ENCODE data around the gene SKI. TPM values are rescaled to one million over a fixed set of nuclear protein-coding genes. Genes with fewer than 3 reads are reported as not detected.

The SKI gene
- total RNA-seq, 1 experiment from 2014 or later: 28.3 TPM

- H2AFZ ChIP-seq (ENCODE audit: low read length): no peak overlapping the region
- H3K79me2 ChIP-seq (ENCODE audit: low read length): peaks cover 100% of the 10 kb centered on the region
- CTCF ChIA-PET: interaction anchor here (0.6 to 0.7 kb wide), 2 partner anchors 43 to 147 kb away, joined by 3 read pairs; no protein-coding TSS in a partner anchor
- no peaks in the 10 kb centered on the region for H3K27me3 ChIP-seq (ENCODE audit: low read length)
- intact Hi-C loops (cut with micrococcal nuclease): loop anchor here (5.0 kb wide), 1 partner anchor 37 kb away; no protein-coding TSS in a partner anchor
- H3K9me2 ChIP-seq (replicated peaks; ENCODE audit: low read length): no peaks in the 10 kb centered on the region
- no peak overlapping the region for H3K27ac ChIP-seq (ENCODE audit: low read length)
- no peak for TF ChIP-seq EZH2phosphoT487 (IDR thresholded peaks at IDR 0.05; ENCODE audit: borderline replicate concordance, low read length)
- peaks cover 97% of the 10 kb centered on the region for H4K20me1 ChIP-seq (ENCODE audit: low read length)
- H3K4me1 ChIP-seq (ENCODE audit: insufficient read depth, low read length): peaks cover 32% of the 10 kb centered on the region
- no peaks in the 10 kb centered on the region for H3F3A ChIP-seq (ENCODE audit: low read length, unreplicated experiment)
- POLR2A ChIA-PET (ENCODE audit: unreplicated experiment): no interaction called here
- no peak overlapping the region for H3K4me2 ChIP-seq (ENCODE audit: low read length)
- no peaks in the 10 kb centered on the region for H3K9me3 ChIP-seq (ENCODE audit: low read length)
- H3K4me3 ChIP-seq (ENCODE audit: low read length): no peak overlapping the region
- no peak overlapping the region for H3K9ac ChIP-seq (ENCODE audit: low read length)
- DNase-seq (no peak), ATAC-seq (no peak)
- no TSS peak for BruUV-seq (replicated peaks)
- H3K36me3 ChIP-seq (ENCODE audit: low read depth, low read length): no peaks in the 10 kb centered on the region
Measured at GRCh38 chr1:2234762-2235113, 6.6 kb downstream of the SKI start.

- ChIA-PET POLR2A (ENCODE audit: unreplicated experiment) (no interaction called here), CTCF (no interaction called here)
- H4K20me1 ChIP-seq (ENCODE audit: low read length): peaks cover 97% of the 10 kb centered on the region
- TF ChIP-seq EZH2phosphoT487 (IDR thresholded peaks at IDR 0.05; ENCODE audit: borderline replicate concordance, low read length) (no peak), EZH2 (IDR thresholded peaks at IDR 0.05; ENCODE audit: low read length, unreplicated experiment) (no peak)
- TF ChIP-seq, protein P1, sequence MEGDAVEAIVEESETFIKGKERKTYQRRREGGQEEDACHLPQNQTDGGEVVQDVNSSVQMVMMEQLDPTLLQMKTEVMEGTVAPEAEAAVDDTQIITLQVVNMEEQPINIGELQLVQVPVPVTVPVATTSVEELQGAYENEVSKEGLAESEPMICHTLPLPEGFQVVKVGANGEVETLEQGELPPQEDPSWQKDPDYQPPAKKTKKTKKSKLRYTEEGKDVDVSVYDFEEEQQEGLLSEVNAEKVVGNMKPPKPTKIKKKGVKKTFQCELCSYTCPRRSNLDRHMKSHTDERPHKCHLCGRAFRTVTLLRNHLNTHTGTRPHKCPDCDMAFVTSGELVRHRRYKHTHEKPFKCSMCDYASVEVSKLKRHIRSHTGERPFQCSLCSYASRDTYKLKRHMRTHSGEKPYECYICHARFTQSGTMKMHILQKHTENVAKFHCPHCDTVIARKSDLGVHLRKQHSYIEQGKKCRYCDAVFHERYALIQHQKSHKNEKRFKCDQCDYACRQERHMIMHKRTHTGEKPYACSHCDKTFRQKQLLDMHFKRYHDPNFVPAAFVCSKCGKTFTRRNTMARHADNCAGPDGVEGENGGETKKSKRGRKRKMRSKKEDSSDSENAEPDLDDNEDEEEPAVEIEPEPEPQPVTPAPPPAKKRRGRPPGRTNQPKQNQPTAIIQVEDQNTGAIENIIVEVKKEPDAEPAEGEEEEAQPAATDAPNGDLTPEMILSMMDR (conservative IDR thresholded peaks at IDR 0.05; ENCODE audit: low read depth, low read length): no peak
- H3K36me3 ChIP-seq (ENCODE audit: low read depth, low read length): no peaks in the 10 kb centered on the region
- H3F3A ChIP-seq (ENCODE audit: low read length, unreplicated experiment): no peaks in the 10 kb centered on the region
- ATAC-seq (no peak), DNase-seq (no peak)
- H3K27ac ChIP-seq (ENCODE audit: low read length): no peak overlapping the region
- H3K9me2 ChIP-seq (replicated peaks; ENCODE audit: low read length): no peaks in the 10 kb centered on the region
- peaks cover 100% of the 10 kb centered on the region for H3K79me2 ChIP-seq (ENCODE audit: low read length)
- H2AFZ ChIP-seq (ENCODE audit: low read length): no peak overlapping the region
- intact Hi-C loops (cut with micrococcal nuclease): no loop called here
- H3K27me3 ChIP-seq (ENCODE audit: low read length): no peaks in the 10 kb centered on the region
- H3K4me1 ChIP-seq (ENCODE audit: insufficient read depth, low read length): peaks cover 32% of the 10 kb centered on the region
- H3K9ac ChIP-seq (ENCODE audit: low read length): no peak overlapping the region
- no peaks in the 10 kb centered on the region for H3K9me3 ChIP-seq (ENCODE audit: low read length)
- H3K4me3 ChIP-seq (ENCODE audit: low read length): no peak overlapping the region
- no TSS peak for BruUV-seq (replicated peaks)
- no peak overlapping the region for H3K4me2 ChIP-seq (ENCODE audit: low read length)
Measured at GRCh38 chr1:2235300-2235998, 7.3 kb downstream of the SKI start.

DNA sequence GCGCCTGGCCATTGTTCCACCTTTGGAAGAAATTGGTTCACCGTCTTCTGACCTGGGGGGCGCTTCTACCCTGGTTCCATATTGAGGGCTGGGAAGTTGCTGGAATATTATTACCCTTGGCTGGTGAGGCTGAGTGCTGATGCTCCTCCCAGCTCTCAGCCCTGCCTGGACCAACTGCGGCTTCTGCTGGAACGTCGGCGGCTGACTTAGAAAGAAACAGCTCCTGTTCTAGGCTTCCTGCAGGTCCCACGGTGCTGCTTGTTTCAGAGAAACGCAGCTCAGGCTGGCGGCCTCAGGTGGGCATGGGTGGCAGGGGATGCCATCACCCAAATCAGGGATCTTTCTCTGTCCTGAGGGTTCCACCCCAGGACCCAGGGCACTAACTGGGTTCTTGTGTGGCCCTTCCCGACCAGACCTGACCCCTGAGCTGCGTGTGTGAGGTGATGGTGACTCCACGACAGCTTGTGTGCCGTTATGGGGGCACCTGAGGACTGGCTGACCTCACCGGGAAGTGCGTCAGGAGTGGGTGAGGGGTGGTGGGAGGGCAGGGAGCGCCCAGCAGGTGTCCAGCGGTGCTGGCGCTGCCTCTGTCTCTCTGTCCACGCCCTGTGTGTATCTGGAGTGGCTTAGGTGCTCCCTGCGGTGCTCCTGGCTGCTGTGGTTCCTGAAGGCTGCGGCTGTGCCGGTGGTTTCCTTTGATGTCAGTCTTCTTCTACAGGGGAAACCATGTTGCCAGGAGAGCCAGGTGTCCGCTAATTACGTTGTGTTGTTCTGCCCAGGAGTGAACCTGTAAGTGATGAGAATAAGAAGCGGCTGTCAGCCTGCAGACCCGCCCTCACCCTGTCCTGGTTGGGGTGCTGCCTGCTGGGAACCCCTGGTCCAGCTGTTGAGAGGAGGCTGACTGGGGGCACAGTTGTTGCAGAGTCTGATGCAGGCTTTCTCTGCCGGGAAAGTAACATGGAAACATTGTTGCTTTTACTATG, 8.9 kb downstream of the SKI start:
- DNase-seq: no peak
- Histone ChIP-seq H3K4me2 (ENCODE audit: low read length) (no peak overlapping the region), H3K9me2 (replicated peaks; ENCODE audit: low read length) (no peaks in the 10 kb centered on the region), H3K9ac (ENCODE audit: low read length) (no peak overlapping the region), H3K27me3 (ENCODE audit: low read length) (no peaks in the 10 kb centered on the region), H4K20me1 (ENCODE audit: low read length) (peaks cover 89% of the 10 kb centered on the region), H3K79me2 (ENCODE audit: low read length) (peaks cover 100% of the 10 kb centered on the region), H3K36me3 (ENCODE audit: low read depth, low read length) (no peaks in the 10 kb centered on the region), H3F3A (ENCODE audit: low read length, unreplicated experiment) (no peaks in the 10 kb centered on the region), H2AFZ (ENCODE audit: low read length) (no peak overlapping the region), H3K9me3 (ENCODE audit: low read length) (no peaks in the 10 kb centered on the region), H3K27ac (ENCODE audit: low read length) (no peak overlapping the region), H3K4me1 (ENCODE audit: insufficient read depth, low read length) (peaks cover 23% of the 10 kb centered on the region), H3K4me3 (ENCODE audit: low read length) (no peak overlapping the region)
- POLR2A ChIA-PET (ENCODE audit: unreplicated experiment): no interaction called here
- BruUV-seq (replicated peaks): no TSS peak
- TF ChIP-seq, protein P1 (conservative IDR thresholded peaks at IDR 0.05; ENCODE audit: low read depth, low read length): no peak
- no peak for TF ChIP-seq EZH2 (IDR thresholded peaks at IDR 0.05; ENCODE audit: low read length, unreplicated experiment)
- no peak for TF ChIP-seq EZH2phosphoT487 (IDR thresholded peaks at IDR 0.05; ENCODE audit: borderline replicate concordance, low read length)
- CTCF ChIA-PET: no interaction called here
- ATAC-seq: no peak
- intact Hi-C loops (cut with micrococcal nuclease): no loop called here
